OCI-LY7 (cell line): Measurements from ENCODE around the gene NELL1. TPM values are rescaled to one million over a fixed set of nuclear protein-coding genes. Genes with fewer than 3 reads are reported as not detected.

Source experiments
- BruUV-seq: library from RNA; stranded (reverse); fragments of 400-500 nt; replicated peaks from 2 replicates; lab custom pipeline; 2021; lab: Mats Ljungman, UMichigan
- CTCF ChIA-PET: fragments of 300-600 bp; sonication (Branson Sonifier 250); formaldehyde crosslinking; loops from one replicate; lab custom pipeline; 2022; ENCODE audit warnings: antibody characterized with exemption; ENCODE audit not compliant: unreplicated experiment; lab: Charles Lee
- POLR2A ChIA-PET: fragments of 300-600 bp; sonication (Branson Sonifier 250); formaldehyde crosslinking; loops from one replicate; lab custom pipeline; 2022; ENCODE audit warnings: antibody characterized with exemption; lab: Charles Lee
- DNase-seq: peaks from one replicate; pipeline ENCODE4 v3.0.0-alpha.2; 2015; ENCODE audit warnings: low spot score
- H2AFZ ChIP-seq: fragments of 200-600 bp; sonication (generic), shearing (Covaris generic); 2 replicates; pipeline ENCODE4 v1.6.1; 2014; ENCODE audit warnings: mild to moderate bottlenecking, antibody characterized with exemption, low read length, moderate library complexity
- H3K27ac ChIP-seq: fragments of 200-600 bp; sonication (generic); 2 replicates; pipeline ENCODE4 v1.5.1; 2014; ENCODE audit warnings: mixed run types, low read depth, mild to moderate bottlenecking, moderate library complexity, low read length, inconsistent platforms; ENCODE audit not compliant: poor library complexity, severe bottlenecking
- H3K36me3 ChIP-seq: fragments of 200-600 bp; sonication (generic); 2 replicates; pipeline ENCODE4 v1.6.1; 2014; ENCODE audit warnings: mild to moderate bottlenecking, antibody characterized with exemption, low read length, moderate library complexity, mixed read lengths; ENCODE audit not compliant: insufficient read depth
- H3K4me1 ChIP-seq: fragments of 200-600 bp; sonication (generic); 2 replicates; pipeline ENCODE4 v1.5.1; 2014; ENCODE audit warnings: mild to moderate bottlenecking, low read length; ENCODE audit not compliant: insufficient read depth, poor library complexity, severe bottlenecking
- H3K4me2 ChIP-seq: fragments of 200-600 bp; sonication (generic); 2 replicates; pipeline ENCODE4 v1.6.1; 2014; ENCODE audit warnings: mild to moderate bottlenecking, low read length
- H3K4me3 ChIP-seq: fragments of 200-600 bp; sonication (generic); 2 replicates; pipeline ENCODE4 v1.5.1; 2014; ENCODE audit warnings: mild to moderate bottlenecking, low read depth, low read length; ENCODE audit not compliant: poor library complexity, severe bottlenecking
- H3K79me2 ChIP-seq: fragments of 200-600 bp; sonication (generic); 2 replicates; pipeline ENCODE4 v1.6.1; 2016; ENCODE audit warnings: low read depth, mild to moderate bottlenecking, low read length, moderate library complexity, mixed read lengths; ENCODE audit not compliant: insufficient read depth
- H3K9me2 ChIP-seq: fragments of 200-600 bp; sonication (generic); 2 replicates; pipeline ENCODE4 v1.6.1; 2016; ENCODE audit warnings: mild to moderate bottlenecking, low read length, mixed read lengths; ENCODE audit not compliant: insufficient read depth
- H3K9me3 ChIP-seq: fragments of 200-600 bp; sonication (generic); 2 replicates; pipeline ENCODE4 v1.6.1; 2014; ENCODE audit warnings: mild to moderate bottlenecking, mixed run types, low read length, mixed read lengths
- H4K20me1 ChIP-seq: fragments of 200-600 bp; sonication (generic); 2 replicates; pipeline ENCODE4 v1.6.1; 2014; ENCODE audit warnings: mild to moderate bottlenecking, antibody characterized with exemption, low read length, moderate library complexity, mixed read lengths; ENCODE audit not compliant: insufficient read depth
- EZH2phosphoT487 ChIP-seq: fragments of 200-600 bp; sonication (generic); IDR thresholded peaks from 2 replicates; pipeline ENCODE4 v1.6.1; 2018; ENCODE audit warnings: low read depth, borderline replicate concordance, mild to moderate bottlenecking, mixed run types, antibody characterized with exemption, low read length, moderate library complexity, mixed read lengths
- intact Hi-C: fragments of 100-400 bp; cut with micrococcal nuclease; formaldehyde crosslinking; loops from one replicate; pipeline ENCODE4 v1.10.0; 2022; ENCODE audit not compliant: unreplicated experiment
- total RNA-seq, 2 experiments: library from RNA; depleted of rRNA in 1 of 2; stranded (reverse); fragments of >200 nt in 1 of 2; shearing (Covaris generic) in 1 of 2; gene quantifications; 2 replicates each; pipeline ENCODE4 v1.2.3, GENCODE V29; 2014 to 2022
- TF ChIP-seq, protein P1 (sequence below): fragments of 200-600 bp; sonication (generic); conservative IDR thresholded peaks from 2 replicates; pipeline ENCODE4 v1.5.1; 2014; ENCODE audit warnings: mild to moderate bottlenecking, antibody characterized with exemption, low read length, moderate library complexity, mixed read lengths

The NELL1 gene
- total RNA-seq, 2 experiments from 2014 or later: not detected

DNA sequence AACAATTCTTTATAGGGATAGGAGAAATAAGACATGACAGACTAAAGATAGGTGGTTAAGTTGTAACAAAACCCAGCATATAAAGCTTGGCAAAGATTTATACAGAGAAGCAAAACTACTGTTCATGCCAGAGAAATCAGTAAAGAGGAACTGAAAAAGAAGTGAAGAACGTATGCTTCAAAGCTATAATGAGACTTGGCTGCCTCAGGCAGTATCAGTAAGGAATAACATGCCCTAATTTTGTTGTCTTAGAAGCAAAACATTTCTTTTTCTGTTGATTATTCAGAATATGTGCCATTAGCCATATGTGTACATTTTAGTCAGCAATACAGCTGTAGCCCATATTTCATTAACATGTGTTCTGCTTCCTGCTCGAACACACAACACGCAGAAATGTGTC lies 403.2 kb downstream of the NELL1 start:
- H3K4me3 ChIP-seq: no peak overlapping the region
- H3K79me2 ChIP-seq: no peaks in the 10 kb centered on the region
- TF ChIP-seq EZH2phosphoT487: no peak
- TF ChIP-seq, protein P1, sequence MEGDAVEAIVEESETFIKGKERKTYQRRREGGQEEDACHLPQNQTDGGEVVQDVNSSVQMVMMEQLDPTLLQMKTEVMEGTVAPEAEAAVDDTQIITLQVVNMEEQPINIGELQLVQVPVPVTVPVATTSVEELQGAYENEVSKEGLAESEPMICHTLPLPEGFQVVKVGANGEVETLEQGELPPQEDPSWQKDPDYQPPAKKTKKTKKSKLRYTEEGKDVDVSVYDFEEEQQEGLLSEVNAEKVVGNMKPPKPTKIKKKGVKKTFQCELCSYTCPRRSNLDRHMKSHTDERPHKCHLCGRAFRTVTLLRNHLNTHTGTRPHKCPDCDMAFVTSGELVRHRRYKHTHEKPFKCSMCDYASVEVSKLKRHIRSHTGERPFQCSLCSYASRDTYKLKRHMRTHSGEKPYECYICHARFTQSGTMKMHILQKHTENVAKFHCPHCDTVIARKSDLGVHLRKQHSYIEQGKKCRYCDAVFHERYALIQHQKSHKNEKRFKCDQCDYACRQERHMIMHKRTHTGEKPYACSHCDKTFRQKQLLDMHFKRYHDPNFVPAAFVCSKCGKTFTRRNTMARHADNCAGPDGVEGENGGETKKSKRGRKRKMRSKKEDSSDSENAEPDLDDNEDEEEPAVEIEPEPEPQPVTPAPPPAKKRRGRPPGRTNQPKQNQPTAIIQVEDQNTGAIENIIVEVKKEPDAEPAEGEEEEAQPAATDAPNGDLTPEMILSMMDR: no peak
- H4K20me1 ChIP-seq: no peaks in the 10 kb centered on the region
- DNase-seq: no peak
- no peak overlapping the region for H2AFZ ChIP-seq
- intact Hi-C loops: no loop called here
- no peaks in the 10 kb centered on the region for H3K4me1 ChIP-seq
- H3K36me3 ChIP-seq: no peaks in the 10 kb centered on the region
- POLR2A ChIA-PET: interaction anchor here (0.6 kb wide), 1 partner anchor 14 kb away, joined by 6 read pairs; no protein-coding TSS in a partner anchor
- CTCF ChIA-PET: no interaction called here
- no peak overlapping the region for H3K27ac ChIP-seq
- no peaks in the 10 kb centered on the region for H3K9me2 ChIP-seq
- no TSS peak for BruUV-seq
- no peaks in the 10 kb centered on the region for H3K9me3 ChIP-seq
- H3K4me2 ChIP-seq: no peak overlapping the region

DNA sequence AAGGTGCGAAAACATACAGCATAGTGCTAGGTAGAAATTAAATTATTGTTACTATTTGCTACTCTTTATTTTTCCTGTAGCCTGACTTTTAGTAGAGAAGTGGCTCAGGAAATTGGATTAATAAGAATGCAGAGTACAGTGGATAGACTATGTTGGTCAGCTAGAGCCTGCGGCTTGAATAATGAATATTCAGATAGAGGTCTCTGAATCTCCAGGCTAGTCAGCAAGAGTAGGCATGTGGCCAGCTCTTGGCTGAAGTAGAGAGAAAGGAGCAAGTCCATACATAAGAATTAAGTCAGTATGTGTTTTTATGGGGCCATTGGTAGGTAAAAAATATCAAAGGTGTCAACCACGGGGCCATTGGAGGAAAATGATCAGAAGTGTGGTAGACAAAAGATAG lies 413.5 kb downstream of the NELL1 start:
- Histone ChIP-seq H2AFZ (no peak overlapping the region), H3K36me3 (no peaks in the 10 kb centered on the region), H3K9me2 (no peaks in the 10 kb centered on the region), H3K27ac (no peak overlapping the region), H3K4me1 (no peaks in the 10 kb centered on the region), H3K79me2 (no peaks in the 10 kb centered on the region), H3K4me3 (no peak overlapping the region), H3K4me2 (no peak overlapping the region), H4K20me1 (no peaks in the 10 kb centered on the region), H3K9me3 (no peaks in the 10 kb centered on the region)
- DNase-seq: no peak
- ChIA-PET POLR2A (no interaction called here), CTCF (no interaction called here)
- intact Hi-C loops: no loop called here
- TF ChIP-seq, protein P1: no peak
- TF ChIP-seq EZH2phosphoT487: no peak
- BruUV-seq: no TSS peak

DNA sequence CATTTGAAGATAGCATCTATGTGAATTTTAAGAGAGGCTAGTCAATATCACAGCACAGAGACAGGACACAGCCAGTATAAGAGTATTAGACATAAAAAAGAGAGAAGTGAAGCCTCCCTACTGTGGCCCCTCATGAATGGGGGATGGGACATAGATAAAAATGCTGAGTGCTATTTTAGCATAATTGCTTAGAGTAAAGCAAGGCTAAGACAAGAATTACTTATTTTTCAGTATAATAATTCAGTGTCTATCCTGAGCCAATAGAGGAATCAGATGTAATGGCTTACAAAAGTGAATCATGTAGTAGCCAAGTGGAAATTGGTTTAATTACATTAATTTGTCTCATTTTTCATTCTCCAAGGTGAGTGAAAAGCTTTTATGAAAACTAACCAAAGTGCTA lies 419.5 kb downstream of the NELL1 start:
- no peaks in the 10 kb centered on the region for H4K20me1 ChIP-seq
- H3K4me3 ChIP-seq: no peak overlapping the region
- no peak overlapping the region for H3K27ac ChIP-seq
- no peak for DNase-seq
- no TSS peak for BruUV-seq
- no peaks in the 10 kb centered on the region for H3K36me3 ChIP-seq
- TF ChIP-seq EZH2phosphoT487: no peak
- TF ChIP-seq, protein P1: no peak
- no peak overlapping the region for H3K4me2 ChIP-seq
- ChIA-PET POLR2A (no interaction called here), CTCF (no interaction called here)
- intact Hi-C loops: no loop called here
- H3K9me3 ChIP-seq: no peaks in the 10 kb centered on the region
- H3K9me2 ChIP-seq: no peaks in the 10 kb centered on the region
- H3K79me2 ChIP-seq: no peaks in the 10 kb centered on the region
- no peak overlapping the region for H2AFZ ChIP-seq
- H3K4me1 ChIP-seq: no peaks in the 10 kb centered on the region
